B cell (primary cell): ENCODE measurements around the gene VCL. TPM values are rescaled to one million over a fixed set of nuclear protein-coding genes. Genes with fewer than 3 reads are reported as not detected.

Experiments
- ATAC-seq: fragments of 200-7000 bp; cut with Tn5 transposase; one replicate; pipeline ENCODE4 v1.10.0; 2021; ENCODE audit warnings: low read depth, mild to moderate bottlenecking, moderate number of reproducible peaks, moderate library complexity
- CTCF ChIA-PET: fragments of 350-600 bp; sonication (Branson Sonifier 250); formaldehyde crosslinking; loops from one replicate; lab custom pipeline; 2021; ENCODE audit warnings: antibody characterized with exemption, inconsistent platforms; lab: Charles Lee
- POLR2A ChIA-PET: fragments of 350-600 bp; sonication (Branson Sonifier 250); formaldehyde crosslinking; loops from one replicate; lab custom pipeline; 2021; ENCODE audit warnings: antibody characterized with exemption; lab: Charles Lee
- DNase-seq: peaks from one replicate; pipeline ENCODE4 v3.0.0; 2013
- H2AFZ ChIP-seq: 2 replicates; pipeline ENCODE4 v1.6.1; 2012; ENCODE audit warnings: mild to moderate bottlenecking, low read depth, low read length; ENCODE audit not compliant: insufficient read depth, poor library complexity, severe bottlenecking
- H3K27ac ChIP-seq, 2 donors: 1 replicate in 1 of 2; 2 replicates in 1 of 2; pipeline ENCODE4 v1.5.1; 2012 to 2013; ENCODE audit warnings: low read length in 2 of 2, mild to moderate bottlenecking in 2 of 2, moderate library complexity in 1 of 2
- H3K27me3 ChIP-seq, 4 experiments: fragments of 200-600 bp in 1 of 4; sonication (generic) in 1 of 4; replicated peaks in 1 of 4; 1 replicate in 2 of 4; 2 replicates in 2 of 4; pipeline versions ENCODE4 v1.6.1 to v1.7.0; 2013 to 2016; ENCODE audit warnings: low read length in 3 of 4, mild to moderate bottlenecking in 2 of 4, mixed read lengths in 1 of 4, moderate library complexity in 1 of 4; ENCODE audit not compliant: insufficient read depth in 4 of 4, control insufficient read depth in 3 of 4; ENCODE audit errors: control extremely low read depth in 1 of 4
- H3K36me3 ChIP-seq, 2 experiments: replicated peaks in 1 of 2; 1 replicate in 1 of 2; 2 replicates in 1 of 2; pipeline versions ENCODE4 v1.6.1 to v1.7.1; 2013; ENCODE audit warnings: low read length in 1 of 2; ENCODE audit not compliant: insufficient read depth in 2 of 2, control insufficient read depth in 1 of 2; ENCODE audit errors: control extremely low read depth in 1 of 2, extremely low read depth in 1 of 2
- H3K4me1 ChIP-seq, 2 donors: fragments of 200-600 bp in 1 of 2; sonication (generic) in 1 of 2; 1 replicate in 1 of 2; 2 replicates in 1 of 2; pipeline versions ENCODE4 v1.5.1 to v1.6.1; 2013 to 2017; ENCODE audit warnings: low read length in 2 of 2; ENCODE audit not compliant: control insufficient read depth in 2 of 2, insufficient read depth in 2 of 2
- H3K4me2 ChIP-seq: replicated peaks from 2 replicates; pipeline ENCODE3; 2012; ENCODE audit warnings: mild to moderate bottlenecking, low read depth, low read length; ENCODE audit not compliant: poor library complexity, severe bottlenecking
- H3K4me3 ChIP-seq, 5 experiments: fragments of 200-600 bp in 1 of 5; sonication (generic) in 1 of 5; 1 replicate in 3 of 5; 2 replicates in 2 of 5; pipeline versions ENCODE4 v1.5.1 to v1.7.0; 2011 to 2016; ENCODE audit warnings: low read length in 4 of 5, mild to moderate bottlenecking in 4 of 5, low read depth in 2 of 5, control low read depth in 1 of 5, moderate library complexity in 1 of 5; ENCODE audit not compliant: insufficient read depth in 1 of 5; ENCODE audit errors: control extremely low read depth in 1 of 5, extremely low read depth in 1 of 5
- H3K79me2 ChIP-seq: fragments of 200-600 bp; sonication (generic); one replicate; pipeline ENCODE4 v1.6.0; 2016; ENCODE audit warnings: low read length; ENCODE audit not compliant: control insufficient read depth, insufficient read depth
- H3K9ac ChIP-seq: fragments of 200-600 bp; sonication (generic); 2 replicates; pipeline ENCODE4 v1.6.1; 2017; ENCODE audit warnings: mild to moderate bottlenecking, low read length, moderate library complexity
- H3K9me3 ChIP-seq, 3 donors: one replicate each; pipeline versions ENCODE4 v1.6.1 to v1.7.1; 2013; ENCODE audit warnings: low read length in 2 of 3; ENCODE audit not compliant: control insufficient read depth in 2 of 3, insufficient read depth in 1 of 3; ENCODE audit errors: control extremely low read depth in 1 of 3
- H4K20me1 ChIP-seq: 2 replicates; pipeline ENCODE4 v1.6.0; 2012; ENCODE audit warnings: mild to moderate bottlenecking, low read length; ENCODE audit not compliant: insufficient read depth, control insufficient read depth, poor library complexity, severe bottlenecking
- H3K27ac Mint-ChIP-seq: one replicate; pipeline ENCODE4 v1.8.0; 2021; ENCODE audit warnings: mixed read lengths
- H3K27me3 Mint-ChIP-seq: one replicate; pipeline ENCODE4 v1.8.0; 2021; ENCODE audit warnings: mixed read lengths
- H3K4me1 Mint-ChIP-seq: one replicate; pipeline ENCODE4 v1.8.0; 2021; ENCODE audit warnings: mixed read lengths
- H3K4me3 Mint-ChIP-seq: one replicate; pipeline ENCODE4 v1.8.0; 2021; ENCODE audit warnings: mixed read lengths
- H3K9me3 Mint-ChIP-seq: one replicate; pipeline ENCODE4 v1.8.0; 2022; ENCODE audit warnings: mixed read lengths; ENCODE audit not compliant: insufficient read depth
- EZH2 ChIP-seq: IDR thresholded peaks from 2 replicates; pipeline ENCODE4 v1.6.1; 2012; ENCODE audit warnings: borderline replicate concordance, low read depth, mild to moderate bottlenecking, moderate library complexity, low read length; ENCODE audit not compliant: insufficient read depth, poor library complexity, severe bottlenecking
- WGBS: methylation state at CpG from one replicate; pipeline ENCODE4 v1.1.5; 2013; ENCODE audit warnings: missing lambda C conversion rate; ENCODE audit not compliant: insufficient coverage; 5-methylcytosine and 5-hydroxymethylcytosine counted together
- intact Hi-C: fragments of 100-400 bp; cut with micrococcal nuclease; formaldehyde crosslinking; loops from one replicate; pipeline ENCODE4 v1.10.0; 2022
- polyA plus RNA-seq: library from polyadenylated mRNA; depleted of rRNA; stranded (reverse); fragments of >200 nt; gene quantifications from 2 replicates; pipeline ENCODE4 v1.2.3, GENCODE V29; 2012
- total RNA-seq, 2 donors: library from RNA; stranded (reverse); fragments of 120-200 nt in 1 of 2; gene quantifications; 1 replicate in 1 of 2; 2 replicates in 1 of 2; pipeline versions ENCODE4 v1.2.3 to v1.2.4, GENCODE V29; 2013 to 2022
- TF ChIP-seq, protein P1 (sequence below): fragments of 200-600 bp; IDR thresholded peaks from one replicate; pipeline ENCODE4 v1.8.0; 2022; ENCODE audit warnings: antibody characterized with exemption, mild to moderate bottlenecking

Gene VCL
- total and polyA plus RNA-seq, 2 donors (not counting 1 experiment from before 2014, with no cell fraction given), result 13.1 to 29.8 TPM

DNA sequence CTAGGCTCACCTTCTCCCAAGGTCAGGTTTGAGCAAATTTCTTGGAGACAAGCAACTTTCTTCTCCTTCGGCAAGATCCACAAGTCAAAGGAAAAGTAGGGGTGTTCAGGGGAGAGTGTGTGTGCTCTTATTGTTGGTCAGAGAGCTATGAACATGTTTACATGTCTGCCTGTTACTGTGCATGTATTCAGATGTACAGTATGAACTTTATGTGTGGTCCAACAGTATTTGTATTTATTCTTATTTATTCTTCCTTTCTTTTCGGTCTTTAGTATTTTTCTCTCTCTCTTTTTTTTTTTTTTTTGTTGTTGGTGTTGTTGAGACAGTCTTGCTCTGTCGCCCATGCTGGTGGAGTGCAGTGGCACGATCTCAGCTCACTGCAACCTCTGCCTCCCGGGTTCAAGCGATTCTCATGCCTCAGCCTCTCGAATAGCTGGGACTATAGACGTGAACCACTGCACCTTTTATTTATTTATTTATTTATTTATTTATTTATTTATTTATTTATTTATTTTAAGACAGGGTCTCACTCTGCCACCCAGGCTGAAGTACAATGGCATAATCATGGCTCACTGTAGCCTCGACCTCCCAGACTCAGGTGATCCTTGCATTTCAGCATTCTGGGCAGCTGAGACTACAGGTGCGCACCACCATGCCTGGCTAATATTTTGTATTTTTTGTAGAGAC is 48.8 kb upstream of the VCL start:
- H3K4me3 ChIP-seq, result no peak overlapping the region
- no peaks in the 10 kb centered on the region for H3K27me3 ChIP-seq
- no peak overlapping the region for H3K27ac ChIP-seq
- H2AFZ ChIP-seq, result no peak overlapping the region
- no peak overlapping the region for H3K27ac Mint-ChIP-seq
- no peaks in the 10 kb centered on the region for H4K20me1 ChIP-seq
- no peaks in the 10 kb centered on the region for H3K79me2 ChIP-seq
- ChIA-PET POLR2A (interaction anchor here (0.8 kb wide), 1 partner anchor 1138 kb away, joined by 3 read pairs; no protein-coding TSS in a partner anchor), CTCF (interaction anchor here (0.6 to 0.9 kb wide), 4 partner anchors 110 to 320 kb away, joined by 3 read pairs; no protein-coding TSS in a partner anchor)
- H3K4me3 Mint-ChIP-seq, result no peak overlapping the region
- no peaks in the 10 kb centered on the region for H3K9me3 Mint-ChIP-seq
- 96% methylated on average over 5 of the region's 10 CpGs for WGBS
- H3K9ac ChIP-seq, result no peak overlapping the region
- H3K4me1 Mint-ChIP-seq, result peaks cover 1% of the 10 kb centered on the region
- H3K27me3 Mint-ChIP-seq, result no peaks in the 10 kb centered on the region
- TF ChIP-seq EZH2, result no peak
- TF ChIP-seq, protein P1, sequence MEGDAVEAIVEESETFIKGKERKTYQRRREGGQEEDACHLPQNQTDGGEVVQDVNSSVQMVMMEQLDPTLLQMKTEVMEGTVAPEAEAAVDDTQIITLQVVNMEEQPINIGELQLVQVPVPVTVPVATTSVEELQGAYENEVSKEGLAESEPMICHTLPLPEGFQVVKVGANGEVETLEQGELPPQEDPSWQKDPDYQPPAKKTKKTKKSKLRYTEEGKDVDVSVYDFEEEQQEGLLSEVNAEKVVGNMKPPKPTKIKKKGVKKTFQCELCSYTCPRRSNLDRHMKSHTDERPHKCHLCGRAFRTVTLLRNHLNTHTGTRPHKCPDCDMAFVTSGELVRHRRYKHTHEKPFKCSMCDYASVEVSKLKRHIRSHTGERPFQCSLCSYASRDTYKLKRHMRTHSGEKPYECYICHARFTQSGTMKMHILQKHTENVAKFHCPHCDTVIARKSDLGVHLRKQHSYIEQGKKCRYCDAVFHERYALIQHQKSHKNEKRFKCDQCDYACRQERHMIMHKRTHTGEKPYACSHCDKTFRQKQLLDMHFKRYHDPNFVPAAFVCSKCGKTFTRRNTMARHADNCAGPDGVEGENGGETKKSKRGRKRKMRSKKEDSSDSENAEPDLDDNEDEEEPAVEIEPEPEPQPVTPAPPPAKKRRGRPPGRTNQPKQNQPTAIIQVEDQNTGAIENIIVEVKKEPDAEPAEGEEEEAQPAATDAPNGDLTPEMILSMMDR, result no peak
- no peaks in the 10 kb centered on the region for H3K36me3 ChIP-seq
- ATAC-seq, result no peak
- intact Hi-C loops, result no loop called here
- H3K9me3 ChIP-seq, result peaks cover 0 to 8% (median 0%) of the 10 kb centered on the region in 3 donors
- no peaks in the 10 kb centered on the region for H3K4me1 ChIP-seq
- H3K4me2 ChIP-seq, result no peak overlapping the region
- no peak for DNase-seq
